AG04449 (cell line): ENCODE data around the gene CIZ1.

Experiments
- CTCF ChIA-PET: fragments of 350-600 bp; formaldehyde crosslinking; extraction: SDS; loops from one replicate; lab custom pipeline; 2021; ENCODE audit warnings: antibody characterized with exemption; lab: Yijun Ruan, JAX
- POLR2A ChIA-PET: fragments of 400-600, 350-600 bp; formaldehyde crosslinking; extraction: SDS; loops from one replicate; lab custom pipeline; 2020; ENCODE audit warnings: antibody characterized with exemption, inconsistent platforms; lab: Yijun Ruan, JAX
- DNase-seq: peaks from one replicate; pipeline ENCODE4 v3.0.0-alpha.2; 2010; ENCODE audit warnings: low read depth, low spot score
- H3K4me3 ChIP-seq: 2 replicates; pipeline ENCODE4 v1.5.1; 2011; ENCODE audit warnings: low read depth, mild to moderate bottlenecking, control low read depth, low read length
- TF ChIP-seq, protein P1 (sequence below): IDR thresholded peaks from one replicate; pipeline ENCODE4 v1.5.1; 2011; ENCODE audit warnings: mild to moderate bottlenecking, moderate library complexity, low read length, control low read depth, inconsistent platforms; ENCODE audit not compliant: insufficient read depth; ENCODE audit errors: missing control alignments

Gene CIZ1

DNA sequence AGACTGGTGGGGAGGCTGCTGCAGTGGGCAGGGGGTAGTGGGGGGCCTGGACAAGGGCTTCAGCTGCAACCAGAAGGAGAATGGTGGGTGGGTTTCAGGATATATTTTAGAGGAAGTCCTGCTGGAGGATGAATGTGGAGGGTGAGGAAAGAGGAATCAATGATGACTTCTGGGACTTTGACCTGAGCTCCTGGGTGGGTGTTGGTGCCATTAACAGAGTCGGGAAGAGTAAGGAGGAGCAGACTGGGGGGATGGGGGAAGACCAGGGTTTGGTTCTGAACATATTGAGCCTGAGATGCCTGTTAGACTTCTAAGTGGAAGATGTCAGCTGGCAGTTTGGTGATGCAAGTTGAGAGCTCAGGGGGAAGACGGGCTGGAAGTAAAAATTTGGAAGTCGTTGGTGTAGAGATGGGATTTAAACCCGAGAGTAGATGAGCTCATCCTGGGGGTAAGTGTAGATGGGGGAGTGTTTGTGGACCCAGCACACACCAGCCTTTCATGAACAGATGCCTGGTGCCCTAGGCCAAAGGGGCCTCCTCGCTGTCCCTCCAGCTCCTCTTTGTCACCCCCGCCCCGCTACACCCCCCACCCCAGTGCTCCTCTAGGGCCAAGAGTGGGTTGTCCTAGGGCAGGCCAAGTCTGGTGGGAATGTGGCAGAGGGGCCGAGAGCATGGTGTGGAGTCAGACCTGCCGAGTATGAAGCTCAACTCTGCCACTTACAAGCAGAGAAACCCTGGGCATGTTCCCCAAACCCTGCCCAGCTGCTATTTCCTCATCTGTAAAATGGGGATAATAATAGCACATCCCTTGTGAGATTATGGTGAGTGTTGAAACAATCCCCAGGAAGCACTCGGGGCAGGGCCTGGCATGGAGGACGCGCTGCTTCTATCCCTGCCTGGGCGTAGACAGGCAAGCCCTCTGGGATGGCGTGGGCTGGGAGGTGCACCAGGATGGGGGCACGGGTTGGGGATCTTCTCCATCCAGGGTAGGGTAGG, 15.8 kb upstream of the CIZ1 start:
- no peak for DNase-seq
- CTCF ChIA-PET, result interaction anchor here (0.8 to 4.6 kb wide), 3 partner anchors 8 to 25 kb away, joined by 3 to 24 read pairs (median 4); partner anchors contain the start of gene CIZ1
- TF ChIP-seq, protein P1, sequence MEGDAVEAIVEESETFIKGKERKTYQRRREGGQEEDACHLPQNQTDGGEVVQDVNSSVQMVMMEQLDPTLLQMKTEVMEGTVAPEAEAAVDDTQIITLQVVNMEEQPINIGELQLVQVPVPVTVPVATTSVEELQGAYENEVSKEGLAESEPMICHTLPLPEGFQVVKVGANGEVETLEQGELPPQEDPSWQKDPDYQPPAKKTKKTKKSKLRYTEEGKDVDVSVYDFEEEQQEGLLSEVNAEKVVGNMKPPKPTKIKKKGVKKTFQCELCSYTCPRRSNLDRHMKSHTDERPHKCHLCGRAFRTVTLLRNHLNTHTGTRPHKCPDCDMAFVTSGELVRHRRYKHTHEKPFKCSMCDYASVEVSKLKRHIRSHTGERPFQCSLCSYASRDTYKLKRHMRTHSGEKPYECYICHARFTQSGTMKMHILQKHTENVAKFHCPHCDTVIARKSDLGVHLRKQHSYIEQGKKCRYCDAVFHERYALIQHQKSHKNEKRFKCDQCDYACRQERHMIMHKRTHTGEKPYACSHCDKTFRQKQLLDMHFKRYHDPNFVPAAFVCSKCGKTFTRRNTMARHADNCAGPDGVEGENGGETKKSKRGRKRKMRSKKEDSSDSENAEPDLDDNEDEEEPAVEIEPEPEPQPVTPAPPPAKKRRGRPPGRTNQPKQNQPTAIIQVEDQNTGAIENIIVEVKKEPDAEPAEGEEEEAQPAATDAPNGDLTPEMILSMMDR, result no peak
- POLR2A ChIA-PET, result interaction anchor here (1.0 kb wide), 1 partner anchor 38 kb away, joined by 3 read pairs; no protein-coding TSS in a partner anchor
- H3K4me3 ChIP-seq, result no peak overlapping the region

DNA sequence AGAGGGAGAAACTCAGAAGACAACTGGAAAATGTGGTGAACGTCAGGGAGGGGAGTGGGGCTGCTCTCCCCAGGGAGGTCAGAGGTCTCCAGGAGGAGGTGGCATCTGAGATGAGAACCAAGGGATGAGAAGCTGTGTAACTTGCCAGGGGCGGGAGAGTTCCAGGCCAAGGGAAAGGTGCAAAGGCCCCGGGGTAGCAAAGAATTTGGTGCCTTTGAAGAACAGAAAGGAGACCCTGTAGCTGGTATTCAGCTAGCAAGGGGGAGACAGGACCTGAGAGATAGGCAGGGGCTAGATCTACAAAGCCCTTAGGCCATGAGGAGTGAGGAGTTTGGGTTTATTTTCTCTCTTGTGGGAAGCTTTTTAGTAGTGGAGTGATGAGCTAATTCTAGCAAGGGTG, 15.1 kb upstream of the CIZ1 start:
- DNase-seq, result no peak
- TF ChIP-seq, protein P1, result no peak
- POLR2A ChIA-PET, result no interaction called here
- H3K4me3 ChIP-seq, result no peak overlapping the region
- CTCF ChIA-PET, result interaction anchor here (0.7 to 4.6 kb wide), 5 partner anchors 8 to 26 kb away, joined by 3 to 24 read pairs (median 4); partner anchors contain the start of gene CIZ1

GRCh38 chr9:128205296-128205944, 14.0 kb upstream of the CIZ1 start:
- CTCF ChIA-PET, result interaction anchor here (1.4 to 4.6 kb wide), 3 partner anchors 9 to 15 kb away, joined by 4 to 36 read pairs (median 24); partner anchors contain the start of gene CIZ1
- TF ChIP-seq, protein P1, result no peak
- H3K4me3 ChIP-seq, result no peak overlapping the region
- POLR2A ChIA-PET, result no interaction called here
- no peak for DNase-seq

GRCh38 chr9:128204858-128205257, 13.5 kb upstream of the CIZ1 start:
- CTCF ChIA-PET, result interaction anchor here (2.0 to 4.6 kb wide), 3 partner anchors 9 to 21 kb away, joined by 7 to 36 read pairs (median 24); partner anchors contain the start of gene CIZ1

DNA sequence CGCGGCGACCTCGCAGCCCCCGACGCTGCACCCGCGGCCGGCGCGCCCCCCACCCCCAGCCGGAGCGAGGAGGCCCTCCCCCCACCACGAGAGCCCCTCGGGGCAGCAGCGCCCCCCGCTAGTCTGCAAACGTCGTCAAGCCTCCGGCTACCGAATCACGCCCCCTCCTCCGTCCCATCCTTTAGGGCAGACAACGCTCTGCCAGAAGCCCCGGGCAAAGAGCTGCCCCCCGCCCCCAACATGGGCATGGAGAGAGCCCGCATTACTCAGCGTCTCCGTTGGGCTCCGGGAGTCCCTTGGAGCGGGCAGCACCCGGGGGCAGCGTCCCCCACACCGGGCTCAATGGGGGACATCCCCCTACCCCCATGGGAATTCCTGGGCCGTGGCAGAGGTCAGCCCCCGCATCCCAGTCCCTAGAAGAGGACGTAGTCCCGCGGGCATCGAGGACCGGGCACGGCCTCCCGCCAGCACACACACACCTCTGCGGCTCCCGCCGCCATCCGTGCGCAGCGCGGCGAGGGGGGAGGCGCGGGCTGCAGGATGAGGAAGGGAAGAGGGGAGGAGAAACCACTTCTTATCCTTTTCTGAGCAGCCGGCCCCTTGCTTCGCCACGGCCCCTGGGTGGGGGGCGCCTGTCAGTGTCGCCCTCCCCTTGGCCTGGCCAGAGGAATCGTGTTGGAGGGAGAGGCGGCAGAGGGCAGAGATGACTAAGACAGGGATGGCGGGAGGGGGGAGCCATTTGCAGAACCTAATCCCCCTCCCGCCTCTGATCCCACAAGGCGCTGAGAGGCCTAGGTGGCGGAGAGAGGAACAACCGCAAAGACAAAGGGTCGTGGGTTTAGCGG, 12.6 kb upstream of the CIZ1 start:
- ChIA-PET CTCF (interaction anchor here (0.8 to 4.6 kb wide), 10 partner anchors 9 to 83 kb away, joined by 3 to 36 read pairs (median 6); partner anchors contain the start of gene CIZ1), POLR2A (no interaction called here)
- TF ChIP-seq, protein P1, result no peak
- no peak for DNase-seq
- H3K4me3 ChIP-seq, result peak overlapping the region; percentile 84

More at GRCh38 chr9:128204858-128205257, 13.5 kb upstream of the CIZ1 start:
- TF ChIP-seq, protein P1, result no peak
- POLR2A ChIA-PET, result no interaction called here
- peak overlapping the region; percentile 84 for H3K4me3 ChIP-seq
- DNase-seq, result no peak
